Measurements from ENCODE around the gene PTPRD.

- TF ChIP-seq ZNF530 (tag by site-specific recombination; IDR thresholded peaks at IDR 0.05; ENCODE audit: low read depth) (no peak), GLIS2 (tag by site-specific recombination; IDR thresholded peaks at IDR 0.05) (no peak), CTCF (tag by site-specific recombination; IDR thresholded peaks at IDR 0.05) (no peak), ZBTB21 (tag by site-specific recombination; IDR thresholded peaks at IDR 0.05) (no peak), ATF2 (tag by site-specific recombination; IDR thresholded peaks at IDR 0.05; ENCODE audit: low read depth) (no peak), ZBTB7A (tag by site-specific recombination; IDR thresholded peaks at IDR 0.05; ENCODE audit: low read depth) (no peak), ZFP37 (tag by site-specific recombination; IDR thresholded peaks at IDR 0.05) (no peak), ZEB2 (tag by site-specific recombination; IDR thresholded peaks at IDR 0.05) (no peak), ELK4 (IDR thresholded peaks at IDR 0.05; ENCODE audit: borderline replicate concordance, low read depth, low read length) (no peak), ZNF433 (tag by site-specific recombination; IDR thresholded peaks at IDR 0.05; ENCODE audit: low read depth) (no peak), PRDM2 (tag by site-specific recombination; IDR thresholded peaks at IDR 0.05; ENCODE audit: borderline replicate concordance) (no peak), YY2 (tag by site-specific recombination; IDR thresholded peaks at IDR 0.05) (no peak), YY1 (tag by site-specific recombination; IDR thresholded peaks at IDR 0.05) (no peak), ZNF624 (tag by site-specific recombination; IDR thresholded peaks at IDR 0.05) (no peak)
Observed at GRCh38 chr9:9914174-9914573, 698.6 kb downstream of the PTPRD start.
